ENCODE measurements around the gene LNP1. TPM values are rescaled to one million over a fixed set of nuclear protein-coding genes. Genes with fewer than 3 reads are reported as not detected.

The LNP1 gene
- total RNA-seq, 1 donor from 2014 or later = 2.4 TPM

- ChIA-PET CTCF (no interaction called here), POLR2A (interaction anchor here (1.6 kb wide), 1 partner anchor 19 kb away, joined by 4 read pairs; the partner anchor contains the start of gene TOMM70)
- Mint-ChIP-seq H3K9me3 (no peaks in the 10 kb centered on the region), H3K27ac (no peak overlapping the region), H3K36me3 (ENCODE audit: low read depth) (no peaks in the 10 kb centered on the region), H3K4me3 (no peak overlapping the region), H3K4me1 (peaks cover 7% of the 10 kb centered on the region), H3K27me3 (no peaks in the 10 kb centered on the region)
- no peak for DNase-seq
- ATAC-seq (ENCODE audit: low read depth) = no peak
- TF ChIP-seq CTCF (IDR thresholded peaks at IDR 0.05) = no peak
- intact Hi-C loops (cut with micrococcal nuclease) = no loop called here
These were observed 18.1 kb downstream of the LNP1 start for GRCh38 chr3:100419406-100419805.

- no peaks in the 10 kb centered on the region for H3K9me3 Mint-ChIP-seq
- intact Hi-C loops (cut with micrococcal nuclease) = no loop called here
- H3K36me3 Mint-ChIP-seq (ENCODE audit: low read depth) = no peaks in the 10 kb centered on the region
- no peak overlapping the region for H3K27ac Mint-ChIP-seq
- TF ChIP-seq CTCF (IDR thresholded peaks at IDR 0.05) = no peak
- DNase-seq = no peak
- no peaks in the 10 kb centered on the region for H3K27me3 Mint-ChIP-seq
- no peak overlapping the region for H3K4me3 Mint-ChIP-seq
- POLR2A ChIA-PET = no interaction called here
- ATAC-seq (ENCODE audit: low read depth) = no peak
- CTCF ChIA-PET = no interaction called here
- H3K4me1 Mint-ChIP-seq = peaks cover 7% of the 10 kb centered on the region
These were observed 19.5 kb downstream of the LNP1 start for GRCh38 chr3:100420885-100421284.

GRCh38 chr3:100423611-100424010, 22.3 kb downstream of the LNP1 start:
- ATAC-seq (ENCODE audit: low read depth) = no peak
- Mint-ChIP-seq H3K27me3 (no peaks in the 10 kb centered on the region), H3K27ac (no peak overlapping the region), H3K4me3 (no peak overlapping the region), H3K4me1 (peaks cover 7% of the 10 kb centered on the region), H3K9me3 (no peaks in the 10 kb centered on the region), H3K36me3 (ENCODE audit: low read depth) (no peaks in the 10 kb centered on the region)
- POLR2A ChIA-PET = no interaction called here
- DNase-seq = no peak
- no peak for TF ChIP-seq CTCF (IDR thresholded peaks at IDR 0.05)
- CTCF ChIA-PET = no interaction called here
- intact Hi-C loops (cut with micrococcal nuclease) = no loop called here

- no peak for DNase-seq
- Mint-ChIP-seq H3K36me3 (ENCODE audit: low read depth) (no peaks in the 10 kb centered on the region), H3K9me3 (no peaks in the 10 kb centered on the region), H3K4me1 (peaks cover 6% of the 10 kb centered on the region), H3K4me3 (no peak overlapping the region), H3K27ac (no peak overlapping the region), H3K27me3 (no peaks in the 10 kb centered on the region)
- intact Hi-C loops (cut with micrococcal nuclease) = no loop called here
- ChIA-PET CTCF (no interaction called here), POLR2A (no interaction called here)
- no peak for ATAC-seq (ENCODE audit: low read depth)
- TF ChIP-seq CTCF (IDR thresholded peaks at IDR 0.05) = no peak
These were observed 22.9 kb downstream of the LNP1 start for GRCh38 chr3:100424261-100424660.

GRCh38 chr3:100425316-100425715, 24.0 kb downstream of the LNP1 start:
- Mint-ChIP-seq H3K4me3 (no peak overlapping the region), H3K27me3 (no peaks in the 10 kb centered on the region), H3K9me3 (no peaks in the 10 kb centered on the region), H3K4me1 (no peaks in the 10 kb centered on the region), H3K36me3 (ENCODE audit: low read depth) (no peaks in the 10 kb centered on the region), H3K27ac (no peak overlapping the region)
- DNase-seq (no peak), ATAC-seq (ENCODE audit: low read depth) (no peak)
- ChIA-PET CTCF (no interaction called here), POLR2A (no interaction called here)
- TF ChIP-seq CTCF (IDR thresholded peaks at IDR 0.05) = no peak
- intact Hi-C loops (cut with micrococcal nuclease) = no loop called here

Data from activated B cell treated with CpG ODN at 0.5 μM for 24 hours (primary cell).